Naive B cell (primary cell): Measurements from ENCODE around the gene KLHL36. TPM values are rescaled to one million over a fixed set of nuclear protein-coding genes. Genes with fewer than 3 reads are reported as not detected.

Source experiments
- ATAC-seq, 2 donors: fragments of 150-1000 bp; cut with Tn5 transposase; 2 replicates each; pipeline ENCODE4 v1.10.0; 2021; ENCODE audit warnings: low read depth in 2 of 2, mild to moderate bottlenecking in 2 of 2, moderate library complexity in 2 of 2
- DNase-seq: peaks from one replicate; pipeline ENCODE4 v3.0.0; 2022
- H3K27ac Mint-ChIP-seq, 6 donors: one replicate each; pipeline ENCODE4 v1.8.0; 2020 to 2022; ENCODE audit warnings: mild to moderate bottlenecking in 6 of 6, mixed read lengths in 6 of 6, moderate library complexity in 5 of 6, inconsistent platforms in 2 of 6
- H3K27me3 Mint-ChIP-seq, 3 donors: one replicate each; pipeline ENCODE4 v1.8.0; 2021 to 2022; ENCODE audit warnings: mixed read lengths in 3 of 3, mild to moderate bottlenecking in 1 of 3
- H3K36me3 Mint-ChIP-seq, 2 donors: one replicate each; pipeline ENCODE4 v1.8.0; 2020 to 2022; ENCODE audit warnings: mixed read lengths in 2 of 2, inconsistent platforms in 1 of 2, mild to moderate bottlenecking in 1 of 2
- H3K4me1 Mint-ChIP-seq, 3 donors: one replicate each; pipeline ENCODE4 v1.8.0; 2020 to 2022; ENCODE audit warnings: mixed read lengths in 3 of 3, inconsistent platforms in 1 of 3, mild to moderate bottlenecking in 1 of 3, moderate library complexity in 1 of 3
- H3K4me3 Mint-ChIP-seq, 8 donors: one replicate each; pipeline ENCODE4 v1.8.0; 2020 to 2022; ENCODE audit warnings: mild to moderate bottlenecking in 8 of 8, mixed read lengths in 8 of 8, moderate library complexity in 8 of 8, inconsistent platforms in 2 of 8
- H3K9me3 Mint-ChIP-seq, 7 donors: one replicate each; pipeline ENCODE4 v1.8.0; 2020 to 2022; ENCODE audit warnings: mixed read lengths in 7 of 7, mild to moderate bottlenecking in 5 of 7, inconsistent platforms in 2 of 7, moderate library complexity in 1 of 7
- polyA plus RNA-seq, 6 donors: library from polyadenylated mRNA; unstranded; fragments of 300-500 nt; fragmentation: Illumina TruSeq; gene quantifications; one replicate each; pipeline ENCODE4 v1.2.3, GENCODE V29; 2021; ENCODE audit warnings: low read depth in 6 of 6

The KLHL36 gene
- polyA plus RNA-seq, result 10 to 100 TPM; 29.7 to 40.3 (median 37.5) TPM

DNA sequence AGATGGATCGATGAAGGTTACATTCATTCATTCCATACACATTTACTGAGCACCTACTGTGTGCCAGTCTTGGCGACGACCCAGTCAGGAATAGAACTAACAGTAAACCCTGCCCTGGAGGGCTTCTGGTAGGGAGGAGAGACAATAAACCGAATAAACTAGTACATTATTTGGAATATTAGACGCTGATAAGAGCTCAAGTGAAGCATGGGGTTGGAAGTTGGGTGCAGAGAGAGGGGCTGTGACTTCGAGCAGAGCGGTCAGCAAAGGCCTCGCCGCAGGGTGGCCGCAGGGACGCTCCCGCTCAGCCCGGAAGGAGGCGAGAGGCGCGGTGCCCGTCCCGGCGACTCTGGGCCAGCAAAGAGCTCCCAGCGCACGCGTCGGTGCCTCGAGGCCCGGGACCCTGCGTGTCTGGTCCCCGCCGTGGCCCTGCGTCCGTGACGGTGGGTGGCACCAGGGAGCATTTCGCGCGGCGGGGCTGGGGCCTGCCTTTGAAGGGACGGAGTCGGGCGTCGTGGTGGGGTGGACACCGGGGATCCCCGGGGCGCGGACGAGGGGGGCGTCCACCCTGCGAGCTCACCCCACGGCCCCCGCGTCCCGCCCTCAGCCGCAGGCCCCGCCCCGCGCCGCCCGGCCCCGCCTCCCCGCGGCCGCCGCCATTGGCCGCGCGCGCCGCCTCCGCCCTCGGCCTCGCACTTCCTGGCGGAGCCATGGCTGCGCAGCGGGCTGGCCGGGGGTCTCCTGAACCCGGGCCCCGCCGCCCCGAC, at the start of gene KLHL36:
Gene KLHL36 (plus strand): TSS at position 684 of the 767 bp plus-strand sequence. CDS start 2,357 bp downstream, outside the sequence.
- DNase-seq (peak; percentile 78), ATAC-seq (peak; percentile 84 to 85)
- H3K4me3 Mint-ChIP-seq, result peak within 1 kb of the TSS; percentile 92 to 99 (median 95)
- peaks cover 0 to 6% of the 10 kb centered on the region in 2 donors for H3K36me3 Mint-ChIP-seq
- H3K27me3 Mint-ChIP-seq, result no peaks in the 10 kb centered on the region
- peak within 1 kb of the TSS; percentile 93 to 98 (median 95) for H3K27ac Mint-ChIP-seq
- H3K4me1 Mint-ChIP-seq, result peaks cover 37 to 59% (median 52%) of the 10 kb centered on the region in 3 donors
- no peaks in the 10 kb centered on the region for H3K9me3 Mint-ChIP-seq

DNA sequence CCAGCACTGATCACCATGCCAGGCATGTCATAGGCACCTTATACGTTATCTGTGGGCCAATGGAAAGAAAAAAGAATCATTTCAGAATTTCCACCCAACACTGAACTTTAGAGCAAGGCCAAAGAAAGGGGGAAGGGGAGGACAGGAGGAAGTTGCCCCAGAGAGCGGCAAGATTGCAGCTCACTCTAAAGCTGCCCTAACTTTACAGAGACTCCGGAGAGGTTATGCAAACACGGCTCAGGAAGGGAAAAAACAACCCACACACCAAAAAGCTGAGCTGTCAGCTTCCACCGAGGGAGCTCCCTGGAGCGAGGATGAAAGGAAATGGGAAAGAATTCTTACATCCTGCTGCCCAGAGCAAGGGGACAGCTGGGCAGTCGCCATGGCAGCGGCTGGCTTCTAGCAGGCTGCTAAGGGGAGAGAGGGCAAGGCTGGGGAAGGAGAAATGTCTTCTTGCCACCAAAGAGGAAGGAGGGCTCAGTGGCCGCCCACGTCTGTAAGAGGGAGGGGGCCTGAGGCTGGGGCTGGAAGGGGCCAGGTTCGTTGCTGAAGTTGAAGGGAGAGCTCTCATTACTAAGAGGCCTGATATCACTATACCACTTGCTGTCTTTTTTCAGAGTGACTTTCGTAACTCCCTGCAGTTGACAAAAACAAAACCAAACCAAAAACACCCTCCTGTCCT, 48.6 kb upstream of the KLHL36 start:
- ATAC-seq (peak; percentile 57 to 62), DNase-seq (peak; percentile 67)
- Mint-ChIP-seq H3K27ac (peak overlapping the region; percentile 64 to 98 (median 94)), H3K4me1 (peaks cover 67 to 90% (median 89%) of the 10 kb centered on the region in 3 donors), H3K4me3 (peak overlapping the region; percentile 77 to 94 (median 90)), H3K27me3 (no peaks in the 10 kb centered on the region), H3K36me3 (peaks cover 0 to 8% of the 10 kb centered on the region in 2 donors), H3K9me3 (no peaks in the 10 kb centered on the region)

DNA sequence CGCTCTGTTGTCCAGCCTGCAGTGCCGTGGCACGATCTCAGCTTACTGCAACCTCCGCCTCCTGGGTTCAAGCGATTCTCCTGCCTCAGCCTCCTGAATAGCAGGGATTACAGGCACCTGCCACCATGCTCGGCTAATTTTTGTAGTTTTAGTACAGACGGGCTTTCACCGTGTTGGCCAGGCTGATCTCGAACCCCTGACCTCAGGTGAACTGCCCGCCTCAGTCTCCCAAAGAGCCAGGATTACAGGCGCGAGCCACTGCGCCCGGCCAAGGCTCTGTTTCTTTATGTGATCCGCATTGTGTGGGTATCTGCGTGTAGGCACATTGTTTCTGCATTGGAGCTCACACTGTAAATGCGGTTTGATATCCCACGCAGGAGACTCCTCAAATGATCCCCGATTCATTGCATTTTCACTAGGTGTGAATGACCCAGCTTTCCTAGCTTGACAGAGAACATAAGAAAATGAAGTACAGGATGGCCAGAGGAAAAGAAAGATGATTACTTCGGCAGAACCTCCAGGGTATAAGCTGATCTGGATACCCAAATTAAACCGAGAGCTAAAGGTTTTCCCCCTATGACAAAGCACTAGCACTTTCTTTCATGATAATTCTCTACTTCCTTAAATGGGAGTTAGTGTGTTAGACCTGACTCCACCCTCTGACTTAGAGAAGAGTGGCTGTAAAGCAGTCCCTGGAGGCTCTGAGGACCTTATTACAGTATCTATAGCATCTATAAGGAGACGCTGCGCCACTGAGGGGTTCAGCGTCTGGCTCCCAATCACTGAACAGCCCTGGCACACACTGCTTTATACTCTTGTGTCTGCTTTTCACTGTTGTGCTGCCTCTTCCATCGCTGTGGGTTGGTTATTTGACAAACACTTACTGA, 47.7 kb upstream of the KLHL36 start:
- ATAC-seq (peak; percentile 81 to 82), DNase-seq (peak; percentile 67)
- H3K9me3 Mint-ChIP-seq, result no peaks in the 10 kb centered on the region
- H3K27ac Mint-ChIP-seq, result peak overlapping the region; percentile 94 to 98 (median 96)
- peaks cover 66 to 89% (median 89%) of the 10 kb centered on the region in 3 donors for H3K4me1 Mint-ChIP-seq
- peaks cover 0 to 8% of the 10 kb centered on the region in 2 donors for H3K36me3 Mint-ChIP-seq
- H3K27me3 Mint-ChIP-seq, result no peaks in the 10 kb centered on the region
- H3K4me3 Mint-ChIP-seq, result peak overlapping the region; percentile 79 to 94 (median 88)

DNA sequence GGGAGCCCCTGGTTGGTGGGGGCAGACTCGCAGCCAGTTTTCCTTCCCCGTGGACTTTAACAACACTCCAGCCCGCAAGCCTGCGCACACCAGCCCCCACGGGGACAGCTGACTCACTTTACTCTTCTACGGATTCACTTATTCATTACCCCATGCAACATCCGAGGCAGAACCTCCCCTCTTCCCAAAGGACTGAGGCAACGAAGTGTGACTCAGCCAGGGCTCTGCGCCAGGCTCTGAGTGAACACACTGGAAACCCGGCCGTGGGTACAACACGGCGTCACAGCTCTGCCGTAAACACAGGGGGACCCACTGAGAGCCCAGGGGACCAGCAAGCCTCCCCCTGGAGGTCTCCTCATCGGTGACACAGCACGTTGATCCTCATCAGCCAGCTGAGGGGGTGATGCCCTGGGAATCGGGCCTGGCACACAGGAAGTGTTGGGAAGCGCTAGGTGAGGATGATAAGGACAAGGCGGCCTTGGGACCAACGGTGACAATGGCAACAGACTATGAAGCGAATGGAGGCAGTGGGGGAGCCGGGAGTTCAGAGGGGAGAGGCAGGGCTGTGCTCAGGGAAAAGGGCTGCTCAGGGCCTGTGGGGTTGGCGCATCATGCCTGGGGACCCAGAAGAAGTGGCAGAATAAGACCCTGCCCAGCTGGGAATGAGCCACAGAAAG, 45.0 kb upstream of the KLHL36 start:
- Mint-ChIP-seq H3K9me3 (no peaks in the 10 kb centered on the region), H3K4me3 (peak overlapping the region in 5 of 8 donors; percentile 30 to 73 (median 54)), H3K36me3 (no peaks in the 10 kb centered on the region), H3K4me1 (peaks cover 66 to 89% (median 89%) of the 10 kb centered on the region in 3 donors), H3K27ac (peak overlapping the region; percentile 47 to 79 (median 62)), H3K27me3 (no peaks in the 10 kb centered on the region)
- DNase-seq (no peak), ATAC-seq (no peak)

DNA sequence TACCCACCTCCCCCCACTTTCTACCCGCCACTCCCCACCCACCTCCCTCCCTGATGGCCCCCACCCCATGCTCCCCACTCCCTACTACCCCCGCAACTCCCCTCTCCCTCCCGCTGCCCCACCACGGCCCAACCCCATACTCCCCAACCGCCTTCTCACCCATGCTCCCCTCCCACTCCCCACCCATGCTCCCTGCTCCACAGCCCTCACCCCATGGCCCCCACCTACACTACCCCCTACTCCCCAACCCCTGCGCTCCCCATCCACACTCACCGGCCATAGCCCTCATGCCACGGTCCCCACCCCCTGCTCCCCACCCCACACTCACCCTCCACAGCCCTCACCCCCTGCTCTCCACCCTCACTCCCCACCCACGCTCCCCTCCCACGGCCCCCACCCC, 44.4 kb upstream of the KLHL36 start:
- DNase-seq (no peak), ATAC-seq (no peak)

DNA sequence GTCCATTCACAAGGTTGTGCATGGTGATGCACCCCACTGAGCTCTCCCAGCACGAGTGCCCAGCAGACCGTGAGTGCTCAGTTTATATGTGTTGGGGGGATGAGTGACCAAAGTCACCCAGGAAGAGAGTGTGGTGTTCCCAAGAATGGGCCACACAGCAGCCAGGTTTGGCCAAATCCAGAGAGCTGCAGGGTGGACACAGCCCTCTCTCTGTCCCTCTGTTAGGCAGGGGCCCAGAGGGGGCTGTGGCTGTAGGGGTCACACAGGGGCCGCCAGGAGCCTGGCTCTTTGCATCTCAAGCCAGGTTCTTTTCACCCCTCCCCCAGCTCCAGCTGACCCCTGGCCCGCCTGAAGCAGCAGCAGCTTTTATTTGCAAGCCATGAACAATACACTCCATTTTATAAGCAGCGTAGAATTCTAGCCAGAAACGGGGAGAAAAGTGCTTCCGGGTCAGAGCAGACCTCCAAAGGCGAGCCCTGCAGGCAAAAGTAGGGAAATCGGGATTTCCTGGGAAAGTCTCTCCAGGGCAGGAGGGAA, 43.8 kb upstream of the KLHL36 start:
- DNase-seq (no peak), ATAC-seq (no peak)
- H3K4me1 Mint-ChIP-seq, result peaks cover 66 to 93% (median 90%) of the 10 kb centered on the region in 3 donors
- no peaks in the 10 kb centered on the region for H3K27me3 Mint-ChIP-seq
- H3K36me3 Mint-ChIP-seq, result peaks cover 0 to 2% of the 10 kb centered on the region in 2 donors
- H3K27ac Mint-ChIP-seq, result peak overlapping the region in 5 of 6 donors; percentile 40 to 87 (median 54)
- H3K4me3 Mint-ChIP-seq, result peak overlapping the region in 3 of 8 donors; percentile 44 to 61 (median 55)
- no peaks in the 10 kb centered on the region for H3K9me3 Mint-ChIP-seq

More for the DNA sequence above, 44.4 kb upstream of the KLHL36 start:
- Mint-ChIP-seq H3K27ac (peak overlapping the region in 3 of 6 donors; percentile 53 to 87 (median 79)), H3K36me3 (no peaks in the 10 kb centered on the region), H3K27me3 (no peaks in the 10 kb centered on the region), H3K4me1 (peaks cover 66 to 93% (median 89%) of the 10 kb centered on the region in 3 donors), H3K9me3 (no peaks in the 10 kb centered on the region), H3K4me3 (peak overlapping the region in 1 of 8 donors; percentile 44)

DNA sequence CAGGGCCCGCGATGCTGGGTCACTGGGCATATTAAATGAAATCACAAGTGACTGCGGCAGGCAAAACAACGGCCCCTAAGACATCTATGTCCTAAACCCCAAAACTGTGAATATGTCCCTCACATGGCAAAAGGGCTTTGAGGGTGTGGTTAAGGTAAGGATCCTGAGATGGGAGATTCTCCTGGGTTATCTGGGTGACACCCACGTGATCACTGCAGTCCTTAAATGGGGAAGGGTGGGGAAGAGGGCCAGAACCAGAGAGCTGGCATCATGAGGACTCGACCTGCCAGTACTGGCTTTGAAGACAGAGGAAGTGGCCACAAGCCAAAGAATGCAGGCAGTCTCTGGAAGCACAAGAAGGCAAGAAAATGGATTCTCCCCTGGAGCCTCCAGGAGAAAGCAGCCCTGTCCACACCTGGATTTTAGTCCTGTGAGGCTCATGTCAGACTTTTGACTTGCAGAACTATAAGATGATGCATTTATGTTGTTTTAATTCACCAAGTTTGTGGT, 42.9 kb upstream of the KLHL36 start:
- H3K27ac Mint-ChIP-seq, result peak overlapping the region in 2 of 6 donors; percentile 12 to 89
- peaks cover 0 to 7% (median 2%) of the 10 kb centered on the region in 7 donors for H3K9me3 Mint-ChIP-seq
- peaks cover 4 to 11% of the 10 kb centered on the region in 2 donors for H3K36me3 Mint-ChIP-seq

DNA sequence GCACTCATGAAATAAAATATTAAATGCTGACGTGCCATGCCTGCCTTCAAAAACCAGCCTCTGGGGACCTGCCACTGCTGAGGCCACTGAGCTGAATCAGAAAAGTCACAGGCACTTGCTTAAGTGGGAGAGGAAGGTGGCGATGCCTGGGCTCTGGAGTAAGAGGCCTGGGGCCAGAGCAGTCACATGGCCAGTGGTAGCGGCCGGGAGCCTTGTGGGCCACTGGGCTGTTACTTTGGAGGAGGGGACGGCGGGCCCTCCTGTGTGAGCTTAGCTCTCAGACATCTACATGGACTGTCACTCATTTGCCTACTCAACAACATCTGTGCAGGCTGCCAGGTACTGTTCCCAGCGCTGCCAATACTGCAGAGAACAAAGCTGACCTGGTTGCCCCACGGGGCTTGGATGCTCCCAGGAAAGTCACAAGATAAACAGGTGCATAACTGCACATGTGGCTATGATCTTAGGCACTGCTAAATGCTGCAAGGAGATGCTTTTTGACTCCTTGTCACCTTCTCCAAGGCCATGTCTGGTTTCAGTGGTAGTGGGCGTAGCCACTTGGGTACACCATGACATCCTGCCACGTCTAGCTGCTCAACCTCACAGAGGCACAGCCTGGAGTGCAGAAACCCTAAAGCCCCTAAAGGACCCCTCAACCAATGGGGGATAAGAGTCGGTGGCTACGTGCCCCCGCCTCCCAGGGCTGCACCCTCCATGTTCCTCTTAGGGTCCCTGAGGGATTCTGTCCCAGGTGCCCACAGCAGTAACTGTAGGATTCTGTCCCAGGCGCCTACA, 42.0 kb upstream of the KLHL36 start:
- H3K36me3 Mint-ChIP-seq, result peaks cover 12 to 20% of the 10 kb centered on the region in 2 donors
- no peaks in the 10 kb centered on the region for H3K27me3 Mint-ChIP-seq
- no peak for DNase-seq
- peak overlapping the region in 7 of 8 donors; percentile 50 to 93 (median 83) for H3K4me3 Mint-ChIP-seq
- ATAC-seq, result no peak
- peaks cover 69 to 93% (median 90%) of the 10 kb centered on the region in 3 donors for H3K4me1 Mint-ChIP-seq
- peaks cover 0 to 14% (median 5%) of the 10 kb centered on the region in 7 donors for H3K9me3 Mint-ChIP-seq
- peak overlapping the region; percentile 9 to 98 (median 92) for H3K27ac Mint-ChIP-seq

More for the DNA sequence above, 42.9 kb upstream of the KLHL36 start:
- Mint-ChIP-seq H3K4me3 (peak overlapping the region in 4 of 8 donors; percentile 40 to 88 (median 64)), H3K27me3 (no peaks in the 10 kb centered on the region), H3K4me1 (peaks cover 68 to 93% (median 90%) of the 10 kb centered on the region in 3 donors)
- DNase-seq, result no peak
- ATAC-seq, result no peak

DNA sequence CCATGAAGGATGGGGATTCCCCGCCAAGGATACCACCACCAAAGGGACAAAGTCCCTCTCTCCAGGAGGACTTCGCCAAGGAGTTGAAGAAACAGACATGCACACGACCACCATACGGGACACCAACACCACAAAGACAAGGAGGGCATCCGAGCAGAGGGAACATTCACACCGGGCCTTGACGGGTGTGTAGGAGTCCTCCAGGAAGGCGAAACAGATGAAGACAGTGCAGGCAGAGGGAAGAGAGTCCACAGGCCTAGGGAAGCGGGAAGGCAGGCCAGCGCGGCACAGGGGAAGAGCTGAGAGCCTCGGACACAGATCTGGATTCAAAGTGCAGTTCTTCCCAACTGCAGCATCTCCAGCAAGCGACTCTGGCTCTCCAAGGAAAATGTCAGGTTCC, 41.2 kb upstream of the KLHL36 start:
- Mint-ChIP-seq H3K27ac (peak overlapping the region; percentile 9 to 98 (median 94)), H3K9me3 (peaks cover 0 to 14% (median 5%) of the 10 kb centered on the region in 7 donors), H3K4me3 (peak overlapping the region in 7 of 8 donors; percentile 50 to 93 (median 83)), H3K36me3 (peaks cover 12 to 27% of the 10 kb centered on the region in 2 donors), H3K4me1 (peaks cover 68 to 93% (median 90%) of the 10 kb centered on the region in 3 donors), H3K27me3 (no peaks in the 10 kb centered on the region)
- ATAC-seq (no peak), DNase-seq (no peak)

DNA sequence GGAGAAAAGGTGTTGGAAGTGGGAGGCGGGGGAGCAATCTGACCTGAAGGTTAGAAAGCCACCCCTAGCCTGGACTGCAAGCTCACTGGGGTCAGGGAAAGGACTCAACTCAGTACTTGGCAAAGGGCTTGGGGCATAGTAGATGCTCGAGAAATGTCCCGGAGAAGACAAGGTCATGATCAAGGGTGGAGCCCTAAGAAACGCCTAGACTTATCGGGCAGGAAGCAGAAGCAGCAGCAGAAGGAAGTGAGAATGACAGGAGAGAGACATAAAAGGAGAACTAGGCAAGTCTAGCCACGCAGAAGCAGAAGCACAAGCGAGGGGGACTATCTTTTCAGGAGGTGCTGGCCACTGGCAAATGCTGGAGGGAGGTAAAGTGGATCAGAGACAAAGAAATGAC, 40.6 kb upstream of the KLHL36 start:
- peaks cover 69 to 93% (median 88%) of the 10 kb centered on the region in 3 donors for H3K4me1 Mint-ChIP-seq
- DNase-seq, result peak; percentile 78
- H3K27me3 Mint-ChIP-seq, result no peaks in the 10 kb centered on the region
- H3K4me3 Mint-ChIP-seq, result peak overlapping the region; percentile 54 to 93 (median 84)
- H3K27ac Mint-ChIP-seq, result peak overlapping the region; percentile 3 to 98 (median 96)
- H3K36me3 Mint-ChIP-seq, result peaks cover 12 to 29% of the 10 kb centered on the region in 2 donors
- peak; percentile 96 to 97 for ATAC-seq
- H3K9me3 Mint-ChIP-seq, result peaks cover 0 to 14% (median 5%) of the 10 kb centered on the region in 7 donors

DNA sequence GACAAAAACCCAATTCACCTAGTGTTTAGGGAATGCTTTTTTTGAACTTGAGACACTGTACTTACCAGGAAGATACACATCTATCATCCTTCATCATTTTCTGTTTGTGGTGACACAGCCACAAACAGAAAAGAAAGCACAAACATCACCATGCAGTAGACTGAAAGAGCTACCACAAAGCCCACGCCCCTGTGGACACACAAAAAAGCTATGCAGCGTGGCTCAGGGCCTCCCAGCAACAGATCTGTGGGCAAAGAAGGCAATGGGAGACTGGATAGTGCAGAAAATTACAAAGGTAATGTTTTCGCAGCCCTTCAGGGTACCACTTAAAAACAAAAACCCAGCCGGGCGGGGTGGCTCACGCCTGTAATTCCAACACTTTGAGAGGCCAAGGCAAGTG, 40.0 kb upstream of the KLHL36 start:
- Mint-ChIP-seq H3K4me3 (peak overlapping the region; percentile 54 to 93 (median 84)), H3K27ac (peak overlapping the region; percentile 3 to 98 (median 96)), H3K27me3 (no peaks in the 10 kb centered on the region), H3K4me1 (peaks cover 65 to 93% (median 86%) of the 10 kb centered on the region in 3 donors), H3K36me3 (peaks cover 12 to 32% of the 10 kb centered on the region in 2 donors), H3K9me3 (peaks cover 0 to 14% (median 5%) of the 10 kb centered on the region in 7 donors)
- no peak for ATAC-seq
- no peak for DNase-seq
